Measurements from ENCODE around the gene ZFP64. TPM values are rescaled to one million over a fixed set of nuclear protein-coding genes. Genes with fewer than 3 reads are reported as not detected.

Gene ZFP64
- total RNA-seq, 3 donors from 2014 or later: 8.5 to 13.0 (median 11.5) TPM

DNA sequence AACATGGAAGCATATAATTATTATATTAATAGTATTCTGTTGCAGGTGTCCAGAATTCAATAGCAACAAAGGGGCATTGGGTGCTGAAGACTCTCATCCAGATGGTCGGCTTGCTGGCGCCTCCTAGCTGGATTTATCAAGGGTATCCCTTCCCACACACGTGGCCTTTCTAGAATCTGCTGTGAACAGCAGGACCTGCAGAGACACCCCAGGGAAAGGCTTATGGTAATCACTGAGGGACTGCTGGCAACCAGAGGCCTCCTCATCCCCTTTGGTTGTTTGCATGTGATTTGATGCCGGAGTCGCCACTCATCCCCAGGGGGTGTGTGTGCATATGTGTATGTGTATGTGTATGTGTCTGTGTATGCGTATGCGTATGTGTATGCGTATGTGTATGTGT, 20.6 kb downstream of the ZFP64 start:
- H3K4me1 ChIP-seq: no peaks in the 10 kb centered on the region

DNA sequence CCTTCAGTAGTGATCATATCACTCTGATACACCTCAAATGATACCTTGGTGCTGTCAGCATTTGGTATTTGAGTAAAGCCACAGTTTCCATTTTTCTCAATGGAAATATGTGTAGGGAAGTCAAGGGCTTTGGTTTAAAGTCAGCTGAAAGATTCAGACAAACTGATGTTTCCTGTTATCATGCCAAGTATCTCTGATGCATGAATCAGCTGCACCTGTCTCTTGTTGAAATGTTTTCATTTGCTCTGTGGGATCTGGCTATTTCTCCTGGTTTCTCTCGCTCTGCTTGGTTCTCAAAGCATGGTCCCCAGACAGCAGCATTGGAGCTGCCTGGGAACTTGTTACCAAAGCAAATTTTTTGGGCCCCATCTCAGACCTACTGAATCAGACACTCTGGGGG, 23.5 kb downstream of the ZFP64 start:
- TF ChIP-seq POLR2A (IDR thresholded peaks at IDR 0.05) (no peak), POLR2AphosphoS5 (IDR thresholded peaks at IDR 0.05) (no peak)
- TF ChIP-seq, protein P1, sequence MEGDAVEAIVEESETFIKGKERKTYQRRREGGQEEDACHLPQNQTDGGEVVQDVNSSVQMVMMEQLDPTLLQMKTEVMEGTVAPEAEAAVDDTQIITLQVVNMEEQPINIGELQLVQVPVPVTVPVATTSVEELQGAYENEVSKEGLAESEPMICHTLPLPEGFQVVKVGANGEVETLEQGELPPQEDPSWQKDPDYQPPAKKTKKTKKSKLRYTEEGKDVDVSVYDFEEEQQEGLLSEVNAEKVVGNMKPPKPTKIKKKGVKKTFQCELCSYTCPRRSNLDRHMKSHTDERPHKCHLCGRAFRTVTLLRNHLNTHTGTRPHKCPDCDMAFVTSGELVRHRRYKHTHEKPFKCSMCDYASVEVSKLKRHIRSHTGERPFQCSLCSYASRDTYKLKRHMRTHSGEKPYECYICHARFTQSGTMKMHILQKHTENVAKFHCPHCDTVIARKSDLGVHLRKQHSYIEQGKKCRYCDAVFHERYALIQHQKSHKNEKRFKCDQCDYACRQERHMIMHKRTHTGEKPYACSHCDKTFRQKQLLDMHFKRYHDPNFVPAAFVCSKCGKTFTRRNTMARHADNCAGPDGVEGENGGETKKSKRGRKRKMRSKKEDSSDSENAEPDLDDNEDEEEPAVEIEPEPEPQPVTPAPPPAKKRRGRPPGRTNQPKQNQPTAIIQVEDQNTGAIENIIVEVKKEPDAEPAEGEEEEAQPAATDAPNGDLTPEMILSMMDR (IDR thresholded peaks at IDR 0.05): no peak
- Histone ChIP-seq H3K36me3 (no peaks in the 10 kb centered on the region), H3K27ac (no peak overlapping the region), H3K4me1 (no peaks in the 10 kb centered on the region), H3K9me3 (no peaks in the 10 kb centered on the region), H3K27me3 (no peaks in the 10 kb centered on the region), H3K4me3 (no peak overlapping the region)
- DNase-seq (ENCODE audit: low spot score in 2 of 2): no peak
- intact Hi-C loops (cut with DNase I; ENCODE audit: low total_unique reads): no loop called here

More for the DNA sequence above, 20.6 kb downstream of the ZFP64 start:
- Histone ChIP-seq H3K27me3 (no peaks in the 10 kb centered on the region), H3K9me3 (no peaks in the 10 kb centered on the region), H3K4me3 (no peak overlapping the region), H3K36me3 (no peaks in the 10 kb centered on the region), H3K27ac (no peak overlapping the region)
- intact Hi-C loops (cut with DNase I; ENCODE audit: low total_unique reads): no loop called here
- DNase-seq (ENCODE audit: low spot score in 2 of 2): no peak
- TF ChIP-seq POLR2A (IDR thresholded peaks at IDR 0.05) (no peak), POLR2AphosphoS5 (IDR thresholded peaks at IDR 0.05) (no peak)
- TF ChIP-seq, protein P1 (IDR thresholded peaks at IDR 0.05): no peak

DNA sequence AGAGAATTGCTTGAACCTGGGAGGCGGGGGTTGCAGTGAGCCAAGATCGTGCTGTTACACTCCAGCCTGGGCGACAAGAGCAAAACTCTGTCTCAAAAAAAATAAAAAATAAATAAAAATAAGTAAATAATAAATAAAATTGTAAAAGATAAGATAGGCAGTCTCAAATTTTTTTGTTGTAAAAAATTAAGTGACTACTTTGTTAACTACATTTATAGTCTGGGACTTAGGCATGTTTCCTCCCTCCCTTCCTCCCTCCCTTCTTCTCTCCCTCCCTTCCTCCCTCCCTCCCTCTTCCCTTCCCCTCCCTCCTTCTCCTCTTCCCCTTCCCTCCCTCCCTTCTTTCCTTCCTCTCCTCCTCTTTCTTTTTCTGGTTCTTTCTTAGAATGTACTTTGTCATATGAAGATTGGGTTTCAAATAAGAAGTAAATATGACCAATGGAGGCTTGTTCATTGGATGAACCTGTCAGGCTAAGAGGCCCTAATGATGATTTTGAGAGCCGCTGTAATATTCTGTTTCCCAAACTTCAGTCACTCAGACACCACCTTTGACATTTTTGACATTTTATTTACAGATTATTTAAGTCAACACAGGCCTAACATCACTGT, 24.2 kb downstream of the ZFP64 start:
- Histone ChIP-seq H3K27me3 (no peaks in the 10 kb centered on the region), H3K36me3 (no peaks in the 10 kb centered on the region), H3K27ac (no peak overlapping the region), H3K4me3 (no peak overlapping the region), H3K9me3 (no peaks in the 10 kb centered on the region), H3K4me1 (no peaks in the 10 kb centered on the region)
- no peak for TF ChIP-seq POLR2A (IDR thresholded peaks at IDR 0.05)
- no peak for TF ChIP-seq POLR2AphosphoS5 (IDR thresholded peaks at IDR 0.05)
- TF ChIP-seq, protein P1 (IDR thresholded peaks at IDR 0.05): no peak
- intact Hi-C loops (cut with DNase I; ENCODE audit: low total_unique reads): no loop called here
- DNase-seq (ENCODE audit: low spot score in 2 of 2): no peak

DNA sequence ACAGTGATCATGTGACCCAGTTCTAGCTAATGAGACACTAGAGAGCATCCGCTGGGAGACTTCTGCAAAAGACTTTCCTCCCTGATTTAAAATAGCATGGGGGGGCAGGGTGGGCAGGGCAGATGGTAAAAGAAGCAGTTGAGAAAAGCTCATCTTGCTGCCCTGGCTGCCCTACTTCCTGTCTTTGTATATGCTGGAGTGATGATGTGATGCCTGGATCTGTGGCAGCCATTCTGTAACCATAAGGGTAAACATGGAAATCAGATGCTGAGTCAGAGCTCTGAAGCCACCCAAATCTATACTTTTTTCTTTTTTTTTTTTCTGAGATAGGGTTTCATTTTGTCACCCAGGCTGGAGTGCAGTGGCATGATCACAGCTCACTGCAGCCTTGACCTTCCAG, 25.4 kb downstream of the ZFP64 start:
- H3K4me3 ChIP-seq: no peak overlapping the region
- H3K4me1 ChIP-seq: no peaks in the 10 kb centered on the region
- no peaks in the 10 kb centered on the region for H3K27me3 ChIP-seq
- no peak for DNase-seq (ENCODE audit: low spot score in 2 of 2)
- TF ChIP-seq, protein P1 (IDR thresholded peaks at IDR 0.05): no peak
- no peak for TF ChIP-seq POLR2AphosphoS5 (IDR thresholded peaks at IDR 0.05)
- no peak for TF ChIP-seq POLR2A (IDR thresholded peaks at IDR 0.05)
- intact Hi-C loops (cut with DNase I; ENCODE audit: low total_unique reads): no loop called here
- H3K27ac ChIP-seq: no peak overlapping the region
- no peaks in the 10 kb centered on the region for H3K9me3 ChIP-seq
- H3K36me3 ChIP-seq: no peaks in the 10 kb centered on the region

DNA sequence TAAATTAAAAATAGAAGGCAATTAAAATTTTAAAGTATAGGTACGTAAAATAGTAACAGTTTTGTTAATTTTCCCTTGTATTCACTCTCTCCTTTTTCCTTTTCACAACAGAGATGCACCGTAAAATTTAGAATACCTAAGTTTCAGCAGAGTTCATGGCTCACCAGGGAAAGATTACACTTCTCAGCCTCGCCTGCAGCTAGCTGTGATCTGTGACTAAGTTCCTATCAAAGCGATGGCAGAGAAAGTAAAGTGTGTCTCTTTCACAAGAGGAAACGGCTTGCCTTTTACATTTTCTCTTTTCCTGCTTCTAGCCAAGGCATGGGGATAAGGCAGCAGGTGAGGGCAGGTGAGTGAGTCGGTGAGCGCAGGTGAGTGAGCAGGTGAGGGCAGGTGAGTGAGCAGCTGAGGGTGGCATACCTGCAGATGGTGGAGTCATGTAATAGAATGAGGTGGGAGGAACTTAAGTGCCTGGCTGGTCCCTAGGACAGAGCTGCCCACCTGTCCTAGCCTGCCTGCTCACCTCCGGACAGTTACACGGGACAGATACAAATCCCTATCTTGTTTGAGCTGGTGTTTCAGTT, 30.9 kb downstream of the ZFP64 start:
- Histone ChIP-seq H3K9me3 (peaks cover 0 to 6% of the 10 kb centered on the region in 2 donors), H3K4me3 (no peak overlapping the region), H3K27me3 (no peaks in the 10 kb centered on the region), H3K36me3 (peaks cover 4% of the 10 kb centered on the region), H3K27ac (no peak overlapping the region), H3K4me1 (no peaks in the 10 kb centered on the region)
- no peak for DNase-seq (ENCODE audit: low spot score in 2 of 2)
- intact Hi-C loops (cut with DNase I; ENCODE audit: low total_unique reads): no loop called here
- TF ChIP-seq POLR2AphosphoS5 (IDR thresholded peaks at IDR 0.05) (no peak), POLR2A (IDR thresholded peaks at IDR 0.05) (no peak)
- TF ChIP-seq, protein P1 (IDR thresholded peaks at IDR 0.05): no peak
